Left ventricle myocardium superior (tissue), 1 donor: Measurements from ENCODE around the gene NAGS. TPM values are rescaled to one million over a fixed set of nuclear protein-coding genes. Genes with fewer than 3 reads are reported as not detected.
"Not testable (repeated sequence)": the region's sequence is repeated elsewhere in the genome, so short reads cannot be mapped to it uniquely, and the experiment has no call there.

Experiments used
- ATAC-seq: fragments of 200-7000 bp; cut with Tn5 transposase; one replicate; pipeline ENCODE4 v1.9.1; 2020; ENCODE audit warnings: mild to moderate bottlenecking, moderate library complexity
- DNase-seq: peaks from one replicate; pipeline ENCODE4 v3.0.0-alpha.2; 2020
- intact Hi-C: fragments of 100-400 bp; cut with micrococcal nuclease; formaldehyde crosslinking; loops from one replicate; pipeline ENCODE4 v1.11.0; 2022
- total RNA-seq: library from RNA; stranded (reverse); fragmentation: NEBNext Ultra II Directional; extraction: Animal tissue kit (Norgen Biotek cat#: 25700); gene quantifications from one replicate; pipeline ENCODE4 v1.2.1, GENCODE V29; 2021
- donor health status: DM: no; HTN: yes; CAD: no; lungs with severe emphysema.

Gene NAGS
- total RNA-seq, 1 donor from 2014 or later: 0.57 TPM

DNA sequence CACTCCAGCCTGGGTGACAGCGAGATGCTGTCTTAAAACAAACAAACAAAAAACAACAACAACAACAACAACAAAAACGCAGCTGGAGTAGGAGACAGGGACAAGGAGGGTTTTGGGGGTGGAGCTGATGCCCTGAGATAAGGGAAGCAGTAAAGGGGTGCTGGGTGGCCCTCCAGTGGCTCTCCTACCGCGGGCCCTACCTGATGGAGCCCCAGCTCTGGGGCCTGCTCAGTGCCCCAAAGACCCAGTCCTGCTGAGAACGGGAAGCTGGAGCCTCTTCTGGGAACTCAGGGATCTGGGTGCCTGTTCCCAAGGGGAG lies 21.3 kb upstream of the NAGS start:
- DNase-seq (no peak), ATAC-seq (no peak)
- intact Hi-C loops: no loop called here

DNA sequence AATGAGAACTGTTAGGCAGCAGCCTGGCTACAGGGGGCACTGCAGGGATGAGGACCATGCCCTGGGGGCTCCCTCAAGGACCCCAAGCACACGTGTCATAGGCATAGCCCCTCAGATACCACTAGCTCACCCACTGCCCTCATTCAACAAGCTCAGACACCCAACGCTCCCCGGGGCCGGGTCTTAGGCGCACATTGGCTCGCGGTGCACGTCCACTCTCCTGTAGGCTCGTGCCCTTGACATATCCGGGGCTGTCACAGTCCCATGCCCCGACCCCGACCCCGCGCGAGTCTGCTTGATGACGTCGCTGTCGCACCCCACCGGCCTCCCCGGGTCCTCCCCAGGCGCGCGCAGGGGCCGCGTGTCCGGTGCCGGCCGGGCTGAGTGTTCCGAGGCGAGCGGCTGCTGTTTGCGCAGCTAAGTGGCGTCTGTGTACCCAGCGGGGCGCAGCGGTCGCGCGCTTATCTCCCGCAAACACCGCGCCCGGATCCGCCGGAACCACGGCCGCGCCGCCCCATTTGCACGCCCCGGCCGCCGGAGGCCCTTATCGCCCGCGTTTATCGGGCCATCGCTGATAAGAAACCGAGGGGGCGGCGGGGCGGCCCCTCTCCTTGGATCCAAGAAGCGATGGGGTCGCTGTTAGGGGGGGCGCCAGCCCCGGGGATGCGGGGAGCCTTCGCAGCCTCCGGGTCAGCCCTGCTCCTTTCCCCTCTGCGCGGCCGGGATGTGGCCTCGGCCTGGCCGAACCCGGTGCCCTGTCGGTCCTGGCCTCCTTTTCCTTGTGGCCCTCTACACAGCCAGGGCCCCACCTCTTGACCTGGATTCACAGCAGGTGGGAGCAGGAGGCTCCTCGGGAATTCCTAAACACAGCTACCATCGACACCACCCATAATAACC lies 20.7 kb upstream of the NAGS start:
- DNase-seq (peak; percentile 40), ATAC-seq (peak; percentile 60)
- intact Hi-C loops: no loop called here

DNA sequence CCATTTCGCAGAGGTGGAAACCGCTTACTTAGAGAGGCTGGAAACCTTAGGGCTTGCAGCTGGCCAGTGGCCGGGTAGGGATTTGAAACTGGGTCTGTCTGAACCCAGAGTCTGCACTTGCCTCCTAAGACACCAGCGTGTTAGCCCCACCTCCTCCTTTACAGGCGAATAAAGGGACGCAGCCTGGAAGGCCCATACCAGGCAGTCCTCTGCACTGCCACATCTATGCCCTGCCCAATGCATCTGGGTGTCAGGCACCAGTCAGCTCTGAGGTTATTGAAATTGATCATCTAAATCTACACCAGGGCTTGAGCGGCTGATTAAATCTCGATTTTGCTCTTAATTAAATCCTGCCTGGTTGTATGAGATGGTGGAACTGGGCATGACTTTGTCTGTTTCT lies 19.9 kb upstream of the NAGS start:
- no peak for DNase-seq
- intact Hi-C loops: no loop called here
- no peak for ATAC-seq

DNA sequence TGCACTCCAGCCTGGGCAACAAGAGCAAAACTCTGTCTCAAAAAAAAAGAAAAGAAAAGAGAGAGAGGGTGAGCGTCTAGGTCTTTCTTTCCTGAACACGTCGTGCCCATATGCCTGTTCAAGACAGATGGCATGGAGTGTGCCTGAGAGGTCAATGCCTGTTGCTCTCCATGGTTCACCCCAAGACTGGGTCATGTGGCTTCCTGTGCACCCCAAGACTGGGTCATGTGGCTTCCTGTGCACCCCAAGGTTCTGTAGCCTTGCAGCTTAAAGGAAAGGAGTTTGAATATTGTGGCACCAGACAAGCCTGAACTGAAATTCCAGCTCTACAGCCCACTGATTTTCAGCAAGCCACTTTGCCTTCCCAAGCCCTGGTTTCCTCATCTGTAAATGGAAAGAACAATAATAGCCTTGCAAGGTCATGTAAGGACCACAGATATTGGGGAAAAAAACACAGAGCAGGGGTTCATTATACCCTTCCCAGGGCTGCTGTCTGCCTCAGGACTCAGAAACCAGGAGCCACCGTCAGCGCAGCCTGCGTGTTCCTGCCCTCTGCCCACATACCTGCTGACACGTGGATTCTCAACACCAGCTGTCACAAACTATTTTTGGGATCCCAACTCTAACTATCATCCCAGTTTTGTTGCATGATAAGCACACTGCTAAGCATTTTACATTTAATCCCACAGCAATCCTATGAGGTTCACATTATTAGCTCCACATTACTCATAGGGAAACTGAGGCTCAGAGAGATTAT lies 18.0 kb upstream of the NAGS start:
- DNase-seq (peak; percentile 41), ATAC-seq (peak; percentile 78)
- intact Hi-C loops: no loop called here

DNA sequence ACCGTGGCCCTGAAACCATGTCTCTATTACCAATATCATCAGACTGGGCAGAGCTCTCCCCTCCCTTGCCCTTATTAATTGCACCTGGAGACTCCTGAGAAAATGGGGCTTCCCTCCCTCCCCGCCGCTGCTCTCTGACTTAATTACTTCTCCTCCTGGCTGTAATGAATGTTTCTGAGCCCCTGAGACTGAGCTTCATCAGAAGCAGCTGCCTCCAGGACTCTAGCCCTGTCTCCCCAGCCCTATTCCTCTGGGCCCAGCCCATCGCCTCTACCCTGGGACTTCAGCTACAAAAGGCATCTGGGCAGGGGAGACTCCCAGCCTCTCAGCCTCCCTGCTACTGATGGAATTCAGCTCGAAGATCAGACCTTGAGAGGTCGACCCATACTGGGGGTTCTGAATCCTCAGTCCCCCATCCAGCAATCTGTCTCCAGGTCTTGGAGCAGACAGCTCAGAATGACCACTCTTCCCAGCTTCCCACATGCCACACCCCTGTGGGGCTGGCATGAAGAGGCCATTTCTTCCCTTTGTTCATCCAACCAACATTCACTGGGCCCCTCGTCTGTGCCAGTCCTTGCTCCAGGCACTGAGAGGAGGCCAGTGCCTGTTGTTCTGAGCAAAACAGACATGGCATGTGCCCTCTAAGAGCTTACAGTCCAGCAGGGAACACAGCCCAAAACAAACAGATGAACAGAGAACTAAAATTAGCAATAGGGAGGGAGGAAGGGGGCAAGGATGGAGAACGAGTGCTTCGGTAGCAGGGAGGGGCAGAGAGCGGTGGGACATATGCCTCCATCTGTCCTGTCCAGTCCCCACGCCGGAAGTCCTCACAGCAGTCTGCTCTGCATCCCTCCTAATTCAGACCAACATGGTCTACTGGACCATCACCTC lies 17.0 kb upstream of the NAGS start:
- DNase-seq: no peak
- ATAC-seq: peak; percentile 81
- intact Hi-C loops: no loop called here

DNA sequence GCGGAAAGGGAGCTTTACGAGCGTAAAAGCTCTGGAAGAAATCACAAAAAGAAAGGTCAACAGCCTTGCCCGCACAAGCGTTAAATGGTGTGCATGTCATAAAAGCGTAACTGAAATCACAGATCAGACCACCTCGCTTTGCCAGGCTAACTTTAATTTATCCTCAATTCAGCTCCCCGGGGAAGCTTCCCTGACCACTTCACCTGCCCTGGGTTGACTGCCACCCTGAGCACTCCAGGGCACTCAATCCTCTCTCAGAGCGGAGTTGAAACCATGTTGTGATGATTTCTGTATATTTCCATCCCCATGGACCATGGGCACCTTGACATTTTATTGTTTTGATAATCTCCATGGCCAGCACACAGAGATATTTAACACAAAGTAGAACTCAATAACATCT lies 16.1 kb upstream of the NAGS start:
- ATAC-seq (no peak), DNase-seq (no peak)
- intact Hi-C loops: no loop called here

DNA sequence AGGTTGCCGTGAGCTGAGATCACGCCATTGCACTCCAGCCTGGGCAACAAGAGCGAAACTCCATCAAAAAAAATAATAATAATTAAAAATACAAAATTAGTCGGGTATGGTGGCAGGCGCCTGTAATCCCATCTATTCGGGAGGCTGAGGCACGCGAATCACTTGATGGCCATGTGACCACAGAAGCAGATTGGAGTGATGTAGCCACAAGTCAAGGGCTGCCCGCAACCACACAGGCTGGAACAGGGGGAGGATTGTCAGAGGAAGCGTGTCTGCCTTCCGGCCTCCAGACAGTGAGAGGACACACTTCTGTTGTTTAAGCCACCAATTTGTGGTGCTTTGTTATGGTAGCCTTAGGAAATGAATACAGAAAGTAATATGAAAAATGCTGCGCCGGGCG lies 11.8 kb upstream of the NAGS start:
- intact Hi-C loops: loop anchor here (10.0 kb wide), 1 partner anchor 48 kb away; the partner anchor contains the start of gene PPY
- DNase-seq (no peak), ATAC-seq (no peak)

DNA sequence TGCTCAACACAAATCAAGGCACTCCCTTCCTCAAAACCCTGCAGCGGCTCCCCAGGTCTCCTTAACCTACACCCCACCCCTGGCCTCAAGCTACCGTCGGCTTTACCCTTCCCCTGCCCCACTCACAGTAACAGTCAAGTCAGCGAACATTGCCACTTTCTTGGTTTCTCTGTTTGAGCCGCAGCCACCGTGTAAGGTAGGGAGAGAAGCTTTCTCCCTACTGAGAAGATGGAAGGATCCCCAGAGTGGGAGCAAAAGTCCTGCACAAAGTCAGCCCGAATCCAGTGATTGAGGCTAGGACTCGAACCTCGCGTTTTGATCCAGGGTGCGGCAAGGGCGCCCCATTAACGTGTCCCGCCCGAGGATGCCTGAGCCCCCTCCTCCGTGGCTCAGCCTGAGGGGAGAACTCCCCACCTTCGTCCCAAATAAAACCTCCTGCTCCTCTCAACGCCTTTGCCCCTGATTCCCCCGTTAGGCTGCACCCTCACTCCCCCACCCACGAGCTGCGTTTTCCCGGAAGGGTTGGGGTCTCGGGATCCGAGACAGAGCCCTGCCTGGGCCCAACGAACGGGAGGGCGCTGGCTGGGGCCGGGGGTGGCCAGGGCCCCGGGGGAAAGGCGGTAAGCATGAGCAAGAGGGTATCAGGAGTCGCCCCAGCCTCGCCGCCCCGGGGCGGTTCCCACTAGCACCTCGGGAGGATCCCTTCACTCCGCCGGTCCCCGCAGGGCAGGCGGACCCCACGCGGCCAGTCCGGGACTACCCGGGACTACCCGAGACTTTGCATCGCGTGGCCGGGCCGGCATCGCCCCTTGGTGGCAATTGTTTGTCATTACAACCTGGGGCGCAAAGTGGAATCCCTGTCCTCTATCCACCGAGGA lies 9.9 kb upstream of the NAGS start:
- peak; percentile 75 for DNase-seq
- ATAC-seq: peak; percentile 93
- intact Hi-C loops: loop anchor here (10.0 kb wide), 1 partner anchor 50 kb away; the partner anchor contains the start of gene PPY

DNA sequence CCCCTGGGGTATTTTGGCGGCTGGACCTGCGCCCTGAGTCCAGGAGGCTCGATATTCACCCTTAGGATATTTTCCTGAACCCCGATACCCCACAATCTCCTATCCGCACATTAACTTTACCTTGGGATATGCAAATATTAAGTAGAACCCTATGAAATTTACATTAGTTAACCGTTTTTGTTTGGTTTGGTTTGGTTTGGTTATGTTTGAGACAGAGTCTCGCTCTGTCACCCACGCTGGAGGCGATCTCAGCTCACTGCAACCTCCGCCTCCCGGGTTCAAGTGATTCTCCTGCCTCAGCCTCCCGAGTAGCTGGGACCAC lies 9.3 kb upstream of the NAGS start:
- ATAC-seq (no peak), DNase-seq (no peak)
- intact Hi-C loops: loop anchor here (10.0 kb wide), 1 partner anchor 50 kb away; the partner anchor contains the start of gene PPY

DNA sequence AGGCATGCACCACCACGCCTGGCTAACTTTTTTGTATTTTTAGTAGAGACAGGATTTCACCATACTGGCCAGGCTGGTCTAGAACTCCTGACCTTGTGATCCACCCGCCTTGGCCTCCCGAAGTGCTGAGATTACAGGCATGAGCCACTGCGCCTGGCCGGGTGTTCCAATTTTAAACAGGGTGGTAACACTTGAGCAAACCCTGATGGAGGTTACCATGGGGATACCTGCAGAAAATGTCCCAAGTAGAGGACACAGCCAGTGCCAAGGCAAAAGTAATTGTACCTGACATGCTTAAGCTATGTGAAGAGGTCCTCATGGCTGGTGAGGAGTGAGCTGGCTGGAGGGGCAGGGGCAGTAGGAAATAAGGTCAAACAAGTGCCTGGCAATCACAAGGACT lies 7.2 kb upstream of the NAGS start:
- intact Hi-C loops: loop anchor here (10.0 kb wide), 1 partner anchor 52 kb away; the partner anchor contains the start of gene PPY
- not testable (repeated sequence) for DNase-seq, ATAC-seq

DNA sequence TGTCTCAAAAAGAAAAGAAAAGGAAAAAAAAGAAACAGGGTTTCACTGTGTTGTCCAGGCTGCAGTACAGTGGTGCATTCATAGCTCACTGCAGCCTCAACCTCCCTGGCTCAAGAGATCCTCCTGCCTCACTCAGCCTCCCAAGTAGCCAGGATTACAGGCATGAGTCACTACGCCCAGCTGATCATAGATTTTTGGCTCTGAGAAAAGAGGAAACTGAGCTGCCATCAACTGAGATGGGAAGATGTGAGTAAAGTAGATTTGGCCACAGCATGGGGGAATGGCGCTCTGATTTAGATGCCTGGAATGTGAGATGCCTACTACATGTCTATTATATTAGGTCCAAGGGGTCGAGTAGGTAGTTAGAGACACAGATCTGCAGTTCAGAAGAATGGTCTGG lies 5.9 kb upstream of the NAGS start:
- DNase-seq (no peak), ATAC-seq (no peak)
- intact Hi-C loops: loop anchor here (10.0 kb wide), 1 partner anchor 54 kb away; the partner anchor contains the start of gene PPY

DNA sequence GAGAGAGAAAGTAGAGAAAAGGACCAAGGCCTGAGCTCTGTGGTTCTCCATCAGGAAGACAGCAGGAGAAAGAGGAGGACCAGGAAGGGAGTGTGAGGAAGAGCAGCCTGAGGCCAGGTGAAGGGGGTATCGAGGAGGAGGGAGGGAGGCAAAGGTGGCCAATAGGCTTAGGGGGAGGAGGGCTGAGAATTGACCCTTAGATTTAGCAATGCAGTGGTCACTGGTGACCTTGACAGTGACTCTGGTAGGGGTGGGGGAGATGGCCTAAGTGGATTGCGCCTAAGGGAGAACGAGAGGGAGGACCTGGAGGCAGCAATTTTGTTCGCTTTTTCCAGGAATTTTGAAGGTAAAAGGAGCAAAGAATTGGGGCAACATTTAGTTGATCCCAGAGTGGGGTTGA lies 5.4 kb upstream of the NAGS start:
- no peak for DNase-seq
- intact Hi-C loops: loop anchor here (10.0 kb wide), 1 partner anchor 54 kb away; the partner anchor contains the start of gene PPY
- no peak for ATAC-seq

DNA sequence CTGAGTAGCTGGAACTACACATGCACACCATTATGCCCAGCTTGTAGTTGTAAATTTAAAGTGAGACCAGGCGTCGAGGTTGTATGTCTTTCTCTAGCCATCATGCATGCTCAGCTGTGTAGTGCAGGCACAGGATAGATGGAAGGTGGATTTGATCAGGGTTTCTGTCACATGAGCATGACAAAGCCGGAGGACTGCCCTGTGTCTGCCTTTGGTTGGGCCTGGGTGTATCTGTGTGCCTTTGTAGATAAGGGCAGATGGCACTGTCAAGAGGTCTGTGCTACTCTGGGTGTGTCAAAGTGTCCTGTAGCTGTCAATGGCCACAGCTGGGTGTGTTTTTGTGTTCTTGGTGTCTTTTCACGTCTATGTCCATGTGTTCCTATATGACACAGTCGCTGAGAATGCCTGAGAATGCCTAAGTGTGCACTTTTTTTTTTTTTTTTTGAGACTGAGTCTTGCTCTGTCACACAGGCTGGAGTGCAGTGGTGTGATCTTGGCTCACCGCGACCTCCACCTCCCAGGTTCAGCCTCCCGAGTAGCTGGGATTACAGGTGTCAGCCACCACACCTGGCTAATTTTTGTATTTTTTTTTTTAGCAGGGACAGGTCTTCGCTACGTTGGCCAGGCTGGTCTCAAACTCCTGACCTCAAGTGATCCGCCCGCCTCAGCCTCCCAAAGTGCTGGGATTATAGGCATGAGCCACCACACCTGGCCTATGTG lies 4.1 kb upstream of the NAGS start:
- no peak for DNase-seq
- intact Hi-C loops: no loop called here
- no peak for ATAC-seq

DNA sequence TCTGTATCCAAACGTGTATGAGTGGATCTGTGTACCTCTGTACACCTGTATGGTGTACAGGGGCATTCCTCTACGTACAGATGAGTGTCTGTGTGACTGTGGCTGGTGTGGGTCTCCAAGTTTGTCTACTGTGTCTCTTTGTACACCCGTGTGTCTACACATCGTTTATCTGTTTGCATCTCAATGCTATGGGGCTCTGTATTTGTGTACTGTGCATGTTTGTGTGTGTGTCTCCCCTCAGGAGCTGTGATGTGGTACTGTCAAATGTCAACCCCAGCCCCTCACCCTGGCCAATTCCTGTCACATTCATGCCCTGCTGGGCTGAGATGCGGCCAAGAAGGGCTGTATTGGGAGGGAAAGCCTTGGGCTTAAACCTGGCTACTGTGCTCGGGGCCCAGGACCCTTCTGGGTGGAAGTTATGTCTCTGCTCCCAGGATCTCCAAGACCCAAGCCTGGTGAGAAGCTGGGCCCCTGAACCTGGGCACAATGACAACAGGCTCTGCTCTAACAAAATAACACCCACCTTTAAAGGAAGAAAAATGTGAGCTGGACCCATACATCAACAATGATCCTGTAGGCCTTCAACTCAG lies 3.5 kb upstream of the NAGS start:
- intact Hi-C loops: no loop called here
- ATAC-seq: no peak
- no peak for DNase-seq

DNA sequence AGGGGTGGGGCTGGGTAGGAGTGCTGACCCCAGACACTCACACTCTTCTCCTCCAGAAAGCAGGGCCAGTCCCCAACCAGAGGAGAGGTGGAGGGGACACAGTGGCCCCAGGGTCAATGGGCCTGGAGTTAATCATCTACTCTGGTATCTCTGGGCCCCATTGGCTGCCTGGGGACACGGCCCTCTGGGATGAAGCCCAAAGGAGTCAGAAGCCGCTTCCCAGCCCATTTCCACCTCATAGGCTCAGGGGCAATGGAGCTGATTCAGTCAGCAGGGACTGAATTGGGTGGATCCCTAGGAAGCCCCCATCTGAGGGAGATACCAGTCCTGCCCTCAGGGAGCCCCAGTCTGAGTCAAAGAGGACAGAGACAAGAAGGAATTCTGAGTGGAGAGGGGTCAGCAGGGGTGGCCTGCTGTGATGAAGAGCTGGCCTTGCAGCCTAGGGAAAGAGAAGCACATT lies 2.9 kb upstream of the NAGS start:
- intact Hi-C loops: no loop called here
- DNase-seq (no peak), ATAC-seq (no peak)

DNA sequence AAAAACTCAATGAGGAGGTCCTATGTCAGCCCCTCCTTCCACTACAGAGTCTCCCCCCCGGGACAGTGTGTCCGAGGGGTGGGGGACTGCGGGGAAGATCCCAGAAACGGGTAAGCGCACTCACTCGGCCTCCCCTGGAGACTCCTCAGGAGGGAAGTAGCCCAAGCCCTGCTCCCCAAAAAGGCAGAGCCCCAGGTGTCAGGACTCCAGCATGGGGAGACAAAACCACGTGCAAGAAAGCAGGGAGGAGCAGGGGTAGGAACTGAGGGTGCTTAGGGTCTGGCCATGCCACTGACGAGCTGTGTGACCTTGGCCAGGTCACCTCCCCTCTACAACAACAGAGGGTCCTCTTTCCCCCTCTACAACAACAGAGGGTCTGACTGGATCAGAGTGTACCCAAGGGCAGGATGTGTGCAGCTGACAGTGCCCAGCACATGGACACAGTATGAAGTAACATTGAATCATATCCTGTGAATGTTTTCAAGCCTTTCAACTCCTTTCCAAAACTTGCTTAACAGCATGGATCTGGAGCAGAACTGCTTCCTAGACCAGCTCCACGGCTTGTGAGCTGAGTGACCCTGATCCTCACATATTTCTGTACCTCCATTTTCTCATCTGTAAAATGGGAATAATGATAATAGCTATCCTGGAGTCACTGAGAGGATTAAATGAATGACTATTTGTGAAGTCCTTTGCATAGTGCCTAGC lies 2.1 kb upstream of the NAGS start:
- no peak for ATAC-seq
- DNase-seq: no peak
- intact Hi-C loops: no loop called here
